Ramos (cell line): Measurements from ENCODE around the gene ITM2B.

Experiments
- in situ Hi-C: fragments of 300-500 bp; cut with MboI; formaldehyde crosslinking; loops from one replicate; pipeline ENCODE4 v1.14.3; 2022; ENCODE audit warnings: low sequenced_read_pairs; ENCODE audit not compliant: unreplicated experiment

The ITM2B gene

DNA sequence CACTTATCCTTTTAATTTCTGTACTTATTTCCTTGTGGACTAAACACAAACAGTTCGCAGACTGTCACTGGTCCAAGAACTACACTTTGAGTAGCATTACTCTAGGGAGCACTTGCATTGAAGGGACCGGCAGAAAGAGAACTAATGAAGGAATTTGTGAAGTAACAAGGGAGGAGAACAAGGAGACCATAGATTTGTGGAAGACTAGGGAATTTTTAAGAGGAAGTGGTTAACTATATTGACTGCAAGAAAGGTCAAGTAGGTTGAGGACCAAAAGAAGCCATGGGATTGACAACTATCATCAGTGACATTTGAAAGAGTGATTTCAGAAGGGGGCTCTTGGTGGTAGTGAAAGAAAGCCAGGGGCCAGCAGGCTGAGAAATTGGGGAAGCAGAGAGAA is 66.6 kb downstream of the ITM2B start:
- in situ Hi-C loops, result no loop called here

GRCh38 chr13:48302871-48303358 is 69.9 kb downstream of the ITM2B start:
- in situ Hi-C loops, result no loop called here

DNA sequence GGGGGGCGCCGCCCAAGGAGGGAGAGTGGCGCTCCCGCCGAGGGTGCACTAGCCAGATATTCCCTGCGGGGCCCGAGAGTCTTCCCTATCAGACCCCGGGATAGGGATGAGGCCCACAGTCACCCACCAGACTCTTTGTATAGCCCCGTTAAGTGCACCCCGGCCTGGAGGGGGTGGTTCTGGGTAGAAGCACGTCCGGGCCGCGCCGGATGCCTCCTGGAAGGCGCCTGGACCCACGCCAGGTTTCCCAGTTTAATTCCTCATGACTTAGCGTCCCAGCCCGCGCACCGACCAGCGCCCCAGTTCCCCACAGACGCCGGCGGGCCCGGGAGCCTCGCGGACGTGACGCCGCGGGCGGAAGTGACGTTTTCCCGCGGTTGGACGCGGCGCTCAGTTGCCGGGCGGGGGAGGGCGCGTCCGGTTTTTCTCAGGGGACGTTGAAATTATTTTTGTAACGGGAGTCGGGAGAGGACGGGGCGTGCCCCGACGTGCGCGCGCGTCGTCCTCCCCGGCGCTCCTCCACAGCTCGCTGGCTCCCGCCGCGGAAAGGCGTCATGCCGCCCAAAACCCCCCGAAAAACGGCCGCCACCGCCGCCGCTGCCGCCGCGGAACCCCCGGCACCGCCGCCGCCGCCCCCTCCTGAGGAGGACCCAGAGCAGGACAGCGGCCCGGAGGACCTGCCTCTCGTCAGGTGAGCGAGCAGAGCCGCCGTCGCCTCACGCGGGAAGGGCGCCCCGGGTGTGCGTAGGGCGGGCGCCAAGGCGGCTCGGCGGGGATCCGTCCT is 70.5 kb downstream of the ITM2B start, which contains the start of gene RB1:
TSS of gene RB1 (plus strand) at position 393 of the 784 bp plus-strand sequence. CDS start at position 555, 162 bp downstream.
- in situ Hi-C loops, result no loop called here

DNA sequence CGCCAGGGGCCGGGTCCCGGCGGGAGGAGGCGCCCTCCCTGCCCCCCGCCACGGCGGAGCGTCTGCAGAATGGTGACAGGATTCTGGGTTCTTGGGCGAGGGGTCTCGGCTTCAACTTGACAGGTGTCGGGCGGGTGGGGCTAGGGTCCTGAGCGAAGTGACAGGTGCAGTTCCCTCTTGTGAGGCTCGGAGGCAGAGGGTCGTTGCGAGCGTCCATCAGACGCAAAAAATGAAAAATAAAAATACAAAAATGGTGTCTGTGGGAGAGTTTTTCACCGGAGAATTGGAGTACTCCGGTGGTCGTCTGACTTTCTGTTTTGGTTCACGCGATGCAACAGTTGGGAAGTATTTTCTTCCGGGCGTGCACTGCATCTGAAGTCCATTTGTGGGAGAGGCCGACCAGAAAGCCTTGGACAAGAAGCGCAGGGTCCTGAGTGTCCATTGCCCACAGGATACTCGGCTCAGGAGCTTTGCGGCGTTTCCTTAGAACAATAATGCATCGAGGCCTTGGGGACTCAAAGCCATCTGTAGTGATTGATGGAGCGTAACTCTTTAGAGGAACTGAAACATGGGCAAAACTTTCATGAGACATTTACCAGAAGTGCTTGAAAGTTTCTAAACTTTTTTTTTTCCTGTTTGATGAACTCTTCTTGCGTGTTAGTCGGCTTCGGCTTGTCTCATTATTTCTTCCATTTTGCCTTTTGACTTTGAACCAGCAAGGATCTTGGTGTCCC is 71.3 kb downstream of the ITM2B start:
- in situ Hi-C loops, result no loop called here

DNA sequence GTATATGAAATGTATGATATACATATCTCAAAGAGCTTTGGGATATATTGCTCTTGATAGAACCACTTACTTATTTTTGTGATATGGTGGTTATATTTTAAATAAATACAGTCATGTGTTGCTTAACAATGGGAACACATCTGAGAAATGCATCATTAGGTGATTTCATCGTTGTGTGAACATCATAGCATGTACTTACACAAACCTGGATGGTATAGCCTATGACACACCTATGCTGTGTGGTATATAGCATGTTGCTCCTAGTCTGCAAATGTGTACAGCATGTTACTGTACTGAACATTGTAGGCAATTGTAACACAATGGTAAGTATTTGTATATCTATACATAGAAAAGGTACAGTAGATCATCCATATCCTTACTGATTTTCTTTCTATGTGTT is 78.2 kb downstream of the ITM2B start:
- in situ Hi-C loops, result no loop called here

DNA sequence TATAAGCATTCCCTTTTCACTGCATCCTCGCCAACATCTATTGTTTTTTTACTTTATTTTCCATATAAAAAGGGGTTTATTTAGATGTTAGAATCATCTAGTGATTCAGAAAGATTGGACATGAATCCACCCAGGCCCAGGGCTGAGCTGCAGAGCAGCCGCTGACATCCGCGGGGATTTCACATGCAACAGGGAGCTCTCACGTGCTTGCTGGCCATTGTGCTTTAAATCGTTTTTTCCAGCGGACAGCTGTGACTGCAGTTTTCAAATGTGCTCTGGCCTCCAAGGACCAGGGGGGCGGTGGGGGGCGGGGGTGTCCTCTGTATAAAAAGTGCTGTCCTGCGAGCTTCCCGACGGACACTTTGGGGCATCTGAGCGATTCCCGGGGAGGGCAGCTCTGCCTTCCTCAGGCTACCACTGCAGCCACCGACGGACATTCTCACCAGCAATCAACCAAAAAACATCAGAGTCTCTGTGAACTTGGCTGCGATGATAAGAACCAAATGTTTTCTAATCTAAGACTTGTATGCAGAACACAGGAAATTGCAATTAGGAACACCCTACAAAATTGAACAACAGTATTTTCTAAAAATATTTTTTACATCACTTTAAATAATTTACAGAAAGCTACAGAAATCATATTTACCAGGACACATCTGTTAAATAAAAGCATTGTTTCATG is 83.1 kb downstream of the ITM2B start:
- in situ Hi-C loops, result no loop called here

DNA sequence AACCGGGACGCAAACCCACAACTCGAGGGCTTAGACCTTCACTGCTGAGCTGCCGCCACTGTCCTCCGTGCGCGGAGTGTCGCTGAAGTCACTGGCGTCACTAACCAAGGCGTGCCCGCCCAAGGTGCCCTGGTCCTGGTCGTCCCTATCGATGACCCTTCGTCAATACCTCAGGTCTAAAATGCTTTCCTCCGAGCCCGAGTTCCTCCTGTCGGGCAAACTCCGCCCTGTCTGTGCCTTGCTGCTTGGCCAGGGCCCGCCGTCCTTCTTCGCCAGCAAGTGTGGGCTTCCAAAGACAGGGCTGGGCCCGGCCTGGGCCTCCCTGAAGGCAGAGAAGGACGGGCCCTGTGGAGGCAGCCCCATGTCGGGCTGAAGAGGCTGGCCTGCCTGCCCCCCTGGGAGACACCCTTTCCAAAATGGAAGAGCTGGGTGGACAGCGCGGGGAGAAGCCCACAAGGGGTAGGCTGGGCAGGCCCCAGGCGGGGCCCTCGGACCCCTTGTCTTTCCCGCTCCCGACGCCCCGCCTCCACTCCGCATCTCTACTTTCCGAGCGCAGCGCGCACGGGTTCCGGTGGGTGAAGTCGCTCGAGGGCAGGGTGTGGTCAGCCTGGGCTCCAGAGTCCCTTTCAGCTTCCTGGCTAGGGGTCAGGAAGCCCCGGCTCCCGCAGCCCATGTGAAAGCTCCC is 84.0 kb downstream of the ITM2B start:
- in situ Hi-C loops, result no loop called here

GRCh38 chr13:48317511-48318376 is 84.7 kb downstream of the ITM2B start:
- in situ Hi-C loops, result no loop called here

GRCh38 chr13:48318377-48318811 is 85.4 kb downstream of the ITM2B start:
- in situ Hi-C loops, result no loop called here

DNA sequence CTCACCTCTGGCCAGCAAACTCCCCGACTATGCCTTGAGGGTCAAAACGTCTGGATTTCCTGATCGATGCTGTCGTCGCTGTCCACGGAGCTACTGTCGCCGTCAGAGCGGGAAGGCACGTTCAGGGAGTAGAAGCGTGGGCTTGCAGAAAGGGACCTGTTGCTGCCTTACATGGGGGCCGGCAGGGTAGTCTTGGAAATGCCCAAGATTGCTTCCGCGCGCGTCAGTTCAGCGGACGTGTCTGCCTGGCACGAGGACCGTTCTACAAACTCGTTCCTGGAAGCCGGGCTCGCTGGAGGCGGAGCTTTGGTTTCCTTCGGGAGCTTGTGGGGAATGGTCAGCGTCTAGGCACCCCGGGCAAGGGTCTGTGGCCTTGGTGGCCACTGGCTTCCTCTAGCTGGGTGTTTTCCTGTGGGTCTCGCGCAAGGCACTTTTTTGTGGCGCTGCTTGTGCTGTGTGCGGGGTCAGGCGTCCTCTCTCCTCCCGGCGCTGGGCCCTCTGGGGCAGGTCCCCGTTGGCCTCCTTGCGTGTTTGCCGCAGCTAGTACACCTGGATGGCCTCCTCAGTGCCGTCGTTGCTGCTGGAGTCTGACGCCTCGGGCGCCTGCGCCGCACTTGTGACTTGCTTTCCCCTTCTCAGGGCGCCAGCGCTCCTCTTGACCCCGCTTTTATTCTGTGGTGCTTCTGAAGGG is 86.0 kb downstream of the ITM2B start:
- in situ Hi-C loops, result no loop called here
